ENCODE measurements around the gene PARP8.

DNA sequence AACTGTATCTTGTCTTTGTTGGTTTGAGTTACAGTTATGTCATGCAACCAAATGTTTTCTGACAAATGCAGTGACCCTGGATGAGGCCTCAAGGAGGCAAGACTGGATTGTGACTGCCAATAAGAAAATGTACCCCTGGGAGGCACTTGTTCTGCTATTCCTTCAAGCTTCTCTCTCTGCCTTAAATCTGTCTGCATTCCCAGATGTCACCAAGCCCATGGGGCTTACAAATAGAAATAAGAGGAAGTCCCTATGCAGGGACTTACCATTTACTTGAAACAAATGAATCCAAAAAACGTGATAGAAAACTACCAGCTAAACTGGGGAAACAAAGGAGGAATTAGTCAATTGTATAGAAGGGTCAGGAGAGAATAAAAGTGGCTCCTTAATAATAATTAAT, 8.2 kb upstream of the PARP8 start:
- no peak for TF ChIP-seq POLR2A (IDR thresholded peaks at IDR 0.05)
- TF ChIP-seq, protein P1, sequence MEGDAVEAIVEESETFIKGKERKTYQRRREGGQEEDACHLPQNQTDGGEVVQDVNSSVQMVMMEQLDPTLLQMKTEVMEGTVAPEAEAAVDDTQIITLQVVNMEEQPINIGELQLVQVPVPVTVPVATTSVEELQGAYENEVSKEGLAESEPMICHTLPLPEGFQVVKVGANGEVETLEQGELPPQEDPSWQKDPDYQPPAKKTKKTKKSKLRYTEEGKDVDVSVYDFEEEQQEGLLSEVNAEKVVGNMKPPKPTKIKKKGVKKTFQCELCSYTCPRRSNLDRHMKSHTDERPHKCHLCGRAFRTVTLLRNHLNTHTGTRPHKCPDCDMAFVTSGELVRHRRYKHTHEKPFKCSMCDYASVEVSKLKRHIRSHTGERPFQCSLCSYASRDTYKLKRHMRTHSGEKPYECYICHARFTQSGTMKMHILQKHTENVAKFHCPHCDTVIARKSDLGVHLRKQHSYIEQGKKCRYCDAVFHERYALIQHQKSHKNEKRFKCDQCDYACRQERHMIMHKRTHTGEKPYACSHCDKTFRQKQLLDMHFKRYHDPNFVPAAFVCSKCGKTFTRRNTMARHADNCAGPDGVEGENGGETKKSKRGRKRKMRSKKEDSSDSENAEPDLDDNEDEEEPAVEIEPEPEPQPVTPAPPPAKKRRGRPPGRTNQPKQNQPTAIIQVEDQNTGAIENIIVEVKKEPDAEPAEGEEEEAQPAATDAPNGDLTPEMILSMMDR (IDR thresholded peaks at IDR 0.05): no peak
- no peak for TF ChIP-seq POLR2AphosphoS5 (IDR thresholded peaks at IDR 0.05)
- TF ChIP-seq EP300 (IDR thresholded peaks at IDR 0.05): no peak

Measured in upper lobe of left lung (tissue), 4 donors.